ENCODE measurements around the gene ARID5B. TPM values are rescaled to one million over a fixed set of nuclear protein-coding genes. Genes with fewer than 3 reads are reported as not detected.

Gene ARID5B
- total and polyA plus RNA-seq, 2 donors (not counting 1 experiment from before 2014, with no cell fraction given), result 22.4 to 237 TPM

DNA sequence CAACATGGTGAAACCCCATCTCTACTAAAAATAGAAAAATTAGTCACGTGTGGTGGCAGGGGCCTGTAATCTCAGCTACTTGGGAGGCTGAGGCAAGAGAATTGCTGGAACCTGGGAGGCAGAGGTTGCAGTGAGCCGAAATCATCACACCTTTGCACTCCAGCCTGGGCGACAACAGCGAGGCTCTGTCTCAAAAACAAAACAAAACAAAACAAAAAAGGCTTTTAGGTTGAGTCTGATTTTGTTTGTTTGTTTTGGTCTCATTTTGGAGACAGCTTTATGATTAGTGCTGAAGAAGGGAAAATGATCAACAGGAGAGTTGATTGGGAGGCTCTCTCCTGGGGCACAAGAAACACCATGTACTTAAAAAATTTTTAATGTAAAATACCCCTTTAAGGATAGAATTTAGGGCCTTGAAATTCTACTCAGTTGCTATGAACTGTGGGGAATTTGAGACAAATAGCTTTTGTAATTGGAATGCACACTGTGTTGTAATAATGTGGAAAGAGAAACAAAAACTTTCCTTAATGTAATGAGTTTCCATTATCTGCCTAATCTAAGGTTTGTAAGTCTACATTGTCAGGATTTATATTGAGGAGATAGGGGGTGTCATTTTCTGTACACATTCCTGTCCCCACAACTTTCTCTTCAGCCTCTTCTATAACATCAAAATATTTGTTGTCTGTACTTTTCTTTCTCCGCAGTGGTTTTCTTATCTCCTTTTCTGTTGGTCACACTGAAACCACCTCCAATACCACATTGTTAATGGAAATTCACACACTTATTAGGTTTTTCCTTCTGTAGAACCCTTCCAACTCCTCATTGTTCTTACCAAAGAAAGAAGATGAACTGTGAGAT lies 41.3 kb downstream of the ARID5B start:
- no CpG with 5 or more reads among the region's 5 CpGs for WGBS (ENCODE audit: insufficient coverage)
- H3K27ac Mint-ChIP-seq, result peak overlapping the region; percentile 93
- peaks cover 68 to 71% of the 10 kb centered on the region in 2 donors for H3K4me1 ChIP-seq (ENCODE audit: control insufficient read depth in 2 of 2, insufficient read depth in 2 of 2, low read length in 2 of 2)

DNA sequence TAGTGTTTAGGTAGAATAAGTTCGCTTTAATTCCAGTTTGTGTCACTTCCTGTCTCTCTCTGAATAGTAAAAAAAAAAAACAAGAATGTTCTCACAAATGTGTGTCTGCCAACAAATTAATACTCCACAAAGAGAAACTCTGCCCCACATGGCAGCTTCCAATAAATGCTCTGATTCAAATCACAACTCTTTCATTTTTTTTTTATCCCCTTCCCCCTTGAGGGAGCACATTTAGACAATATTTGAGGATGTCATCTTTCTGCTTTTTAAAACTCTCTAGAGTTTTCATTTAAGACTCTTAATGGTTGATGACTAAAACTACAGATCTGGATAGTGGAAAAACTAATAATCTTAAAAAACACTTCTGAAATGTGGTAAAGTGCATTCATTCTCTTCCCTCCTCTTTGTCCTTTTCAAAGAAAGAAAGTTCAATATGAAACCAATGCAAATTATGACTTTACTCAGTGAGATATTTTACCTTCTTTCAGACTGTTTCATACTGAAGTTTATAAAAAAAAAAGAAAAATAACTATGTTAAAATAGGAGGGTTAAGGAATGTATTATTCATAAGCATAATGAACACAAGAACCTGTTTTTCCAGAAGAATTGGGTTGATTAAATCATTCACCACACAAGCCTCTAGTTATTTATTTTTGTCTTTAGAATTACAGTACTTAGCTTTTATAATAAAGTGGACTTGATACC lies 42.3 kb downstream of the ARID5B start:
- H4K20me1 ChIP-seq (ENCODE audit: control insufficient read depth, insufficient read depth, low read length, poor library complexity, severe bottlenecking), result no peaks in the 10 kb centered on the region
- H3K27me3 ChIP-seq (replicated peaks in 1 of 4; ENCODE audit: control extremely low read depth in 1 of 4, control insufficient read depth in 3 of 4, insufficient read depth in 4 of 4, low read length in 3 of 4), result no peaks in the 10 kb centered on the region
- TF ChIP-seq, protein P1, sequence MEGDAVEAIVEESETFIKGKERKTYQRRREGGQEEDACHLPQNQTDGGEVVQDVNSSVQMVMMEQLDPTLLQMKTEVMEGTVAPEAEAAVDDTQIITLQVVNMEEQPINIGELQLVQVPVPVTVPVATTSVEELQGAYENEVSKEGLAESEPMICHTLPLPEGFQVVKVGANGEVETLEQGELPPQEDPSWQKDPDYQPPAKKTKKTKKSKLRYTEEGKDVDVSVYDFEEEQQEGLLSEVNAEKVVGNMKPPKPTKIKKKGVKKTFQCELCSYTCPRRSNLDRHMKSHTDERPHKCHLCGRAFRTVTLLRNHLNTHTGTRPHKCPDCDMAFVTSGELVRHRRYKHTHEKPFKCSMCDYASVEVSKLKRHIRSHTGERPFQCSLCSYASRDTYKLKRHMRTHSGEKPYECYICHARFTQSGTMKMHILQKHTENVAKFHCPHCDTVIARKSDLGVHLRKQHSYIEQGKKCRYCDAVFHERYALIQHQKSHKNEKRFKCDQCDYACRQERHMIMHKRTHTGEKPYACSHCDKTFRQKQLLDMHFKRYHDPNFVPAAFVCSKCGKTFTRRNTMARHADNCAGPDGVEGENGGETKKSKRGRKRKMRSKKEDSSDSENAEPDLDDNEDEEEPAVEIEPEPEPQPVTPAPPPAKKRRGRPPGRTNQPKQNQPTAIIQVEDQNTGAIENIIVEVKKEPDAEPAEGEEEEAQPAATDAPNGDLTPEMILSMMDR (IDR thresholded peaks at IDR 0.05), result no peak
- TF ChIP-seq EZH2 (IDR thresholded peaks at IDR 0.05; ENCODE audit: borderline replicate concordance, insufficient read depth, low read depth, low read length, poor library complexity, severe bottlenecking), result no peak
- H3K4me1 ChIP-seq (ENCODE audit: control insufficient read depth in 2 of 2, insufficient read depth in 2 of 2, low read length in 2 of 2), result peaks cover 58 to 61% of the 10 kb centered on the region in 2 donors
- H3K27ac ChIP-seq (ENCODE audit: low read length in 2 of 2), result peak overlapping the region; percentile 86 to 91
- Mint-ChIP-seq H3K27me3 (no peaks in the 10 kb centered on the region), H3K4me3 (peak overlapping the region; percentile 74), H3K4me1 (peaks cover 54% of the 10 kb centered on the region), H3K27ac (peak overlapping the region; percentile 86), H3K9me3 (ENCODE audit: insufficient read depth) (no peaks in the 10 kb centered on the region)
- no CpG with 5 or more reads among the region's 1 CpG for WGBS (ENCODE audit: insufficient coverage)
- H3K4me3 ChIP-seq (ENCODE audit: control extremely low read depth in 1 of 5, extremely low read depth in 1 of 5, insufficient read depth in 1 of 5, low read depth in 2 of 5, low read length in 4 of 5), result no peak overlapping the region
- no peaks in the 10 kb centered on the region for H3K9me3 ChIP-seq (ENCODE audit: control extremely low read depth in 1 of 3, control insufficient read depth in 2 of 3, insufficient read depth in 1 of 3, low read length in 2 of 3)
- H3K4me2 ChIP-seq (replicated peaks; ENCODE audit: low read depth, low read length, poor library complexity, severe bottlenecking), result peak overlapping the region; percentile 59
- ATAC-seq (ENCODE audit: low read depth), result peak; percentile 21
- DNase-seq, result peak; percentile 71
- peaks cover 2 to 54% of the 10 kb centered on the region in 2 experiments for H3K36me3 ChIP-seq (replicated peaks in 1 of 2; ENCODE audit: control extremely low read depth in 1 of 2, control insufficient read depth in 1 of 2, extremely low read depth in 1 of 2, insufficient read depth in 2 of 2, low read length in 1 of 2)
- ChIA-PET CTCF (interaction anchor here (1.0 to 2.3 kb wide), 4 partner anchors 10 to 95 kb away, joined by 3 to 8 read pairs (median 3); no protein-coding TSS in a partner anchor), POLR2A (no interaction called here)
- H3K79me2 ChIP-seq (ENCODE audit: control insufficient read depth, insufficient read depth, low read length), result peaks cover 93% of the 10 kb centered on the region
- no peak overlapping the region for H3K9ac ChIP-seq (ENCODE audit: low read length)
- intact Hi-C loops (cut with micrococcal nuclease), result no loop called here
- H2AFZ ChIP-seq (ENCODE audit: insufficient read depth, low read depth, low read length, poor library complexity, severe bottlenecking), result peak overlapping the region; percentile 6

More for the DNA sequence above, 41.3 kb downstream of the ARID5B start:
- POLR2A ChIA-PET, result interaction anchor here (0.5 kb wide), 1 partner anchor 40 kb away, joined by 3 read pairs; no protein-coding TSS in a partner anchor
- intact Hi-C loops (cut with micrococcal nuclease), result no loop called here
- peak overlapping the region; percentile 86 to 91 for H3K27ac ChIP-seq (ENCODE audit: low read length in 2 of 2)
- Mint-ChIP-seq H3K4me3 (peak overlapping the region; percentile 74), H3K4me1 (peaks cover 64% of the 10 kb centered on the region), H3K27me3 (no peaks in the 10 kb centered on the region), H3K9me3 (ENCODE audit: insufficient read depth) (no peaks in the 10 kb centered on the region)
- H3K4me3 ChIP-seq (ENCODE audit: control extremely low read depth in 1 of 5, extremely low read depth in 1 of 5, insufficient read depth in 1 of 5, low read depth in 2 of 5, low read length in 4 of 5), result peak overlapping the region in 1 of 5 experiments; percentile 40
- no peak for ATAC-seq (ENCODE audit: low read depth)
- peak overlapping the region; percentile 59 for H3K4me2 ChIP-seq (replicated peaks; ENCODE audit: low read depth, low read length, poor library complexity, severe bottlenecking)
- DNase-seq, result peak; percentile 28
- H3K9me3 ChIP-seq (ENCODE audit: control extremely low read depth in 1 of 3, control insufficient read depth in 2 of 3, insufficient read depth in 1 of 3, low read length in 2 of 3), result no peaks in the 10 kb centered on the region
- H3K9ac ChIP-seq (ENCODE audit: low read length), result peak overlapping the region; percentile 29
- H3K79me2 ChIP-seq (ENCODE audit: control insufficient read depth, insufficient read depth, low read length), result peaks cover 93% of the 10 kb centered on the region
- no peaks in the 10 kb centered on the region for H3K27me3 ChIP-seq (replicated peaks in 1 of 4; ENCODE audit: control extremely low read depth in 1 of 4, control insufficient read depth in 3 of 4, insufficient read depth in 4 of 4, low read length in 3 of 4)
- H2AFZ ChIP-seq (ENCODE audit: insufficient read depth, low read depth, low read length, poor library complexity, severe bottlenecking), result peak overlapping the region; percentile 6
- CTCF ChIA-PET, result interaction anchor here (0.8 to 2.0 kb wide), 3 partner anchors 22 to 96 kb away, joined by 3 to 6 read pairs (median 3); partner anchors contain the start of gene ARID5B
- no peak for TF ChIP-seq EZH2 (IDR thresholded peaks at IDR 0.05; ENCODE audit: borderline replicate concordance, insufficient read depth, low read depth, low read length, poor library complexity, severe bottlenecking)
- no peaks in the 10 kb centered on the region for H4K20me1 ChIP-seq (ENCODE audit: control insufficient read depth, insufficient read depth, low read length, poor library complexity, severe bottlenecking)
- peaks cover 2 to 45% of the 10 kb centered on the region in 2 experiments for H3K36me3 ChIP-seq (replicated peaks in 1 of 2; ENCODE audit: control extremely low read depth in 1 of 2, control insufficient read depth in 1 of 2, extremely low read depth in 1 of 2, insufficient read depth in 2 of 2, low read length in 1 of 2)

All from B cell (primary cell).